NK-92 treated with Interleukin-12 subunit alpha and Interleukin-12 subunit beta, amount 100 ng/mL, for 24 hours (cell line): ENCODE results near the gene MARK2.
"Not testable (repeated sequence)": the region's sequence is repeated elsewhere in the genome, so short reads cannot be mapped to it uniquely, and the experiment has no call there.

Experiments used
- DNase-seq: peaks from one replicate; lab custom pipeline; 2025; lab: John Stamatoyannopoulos, UW

The MARK2 gene

DNA sequence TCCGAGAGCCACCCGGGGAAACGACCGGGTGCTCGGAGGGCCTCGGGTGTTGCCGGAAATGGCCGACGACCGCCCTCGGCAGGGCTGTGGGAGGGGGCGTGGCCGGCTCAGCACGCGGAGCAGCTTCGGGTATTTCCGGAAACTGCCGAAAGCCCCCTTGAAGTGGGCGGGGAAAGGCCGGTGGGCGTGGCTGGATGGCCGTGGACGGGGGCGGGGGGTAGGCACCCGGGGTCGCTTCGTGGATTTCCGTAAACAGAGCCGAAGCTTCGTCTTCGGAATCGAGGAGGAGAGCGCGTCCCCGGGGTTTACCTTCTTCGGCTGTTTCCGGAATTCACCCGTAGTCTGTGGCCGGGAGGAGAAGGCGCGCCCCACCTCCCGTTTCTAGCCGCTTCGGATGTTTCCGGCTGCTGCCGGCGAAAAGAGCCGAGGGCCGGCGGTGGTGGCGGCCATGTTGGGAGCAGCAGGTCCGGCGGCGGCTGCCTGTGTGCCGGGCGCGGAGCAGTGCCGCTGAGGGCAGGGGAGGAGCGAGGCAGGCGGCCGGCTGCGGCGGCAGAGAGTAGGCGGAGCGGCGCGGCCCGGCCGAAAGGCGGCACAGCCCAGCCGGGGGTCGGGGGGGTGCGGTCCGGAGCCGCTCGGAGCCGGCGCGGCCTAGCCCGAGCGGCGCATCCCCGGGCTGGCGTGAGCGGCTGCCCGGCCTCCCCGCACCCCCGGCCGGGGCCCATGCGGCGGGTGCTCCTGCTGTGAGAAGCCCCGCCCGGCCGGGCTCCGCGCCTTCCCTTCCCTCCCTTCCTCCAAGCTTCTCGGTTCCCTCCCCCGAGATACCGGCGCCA is at the start of gene MARK2:
Gene MARK2, plus strand, starts transcription at position 433 of the 830 bp plus-strand sequence. Its CDS starts 397 bp downstream, at position 830.
- peak; percentile 99 for DNase-seq

DNA sequence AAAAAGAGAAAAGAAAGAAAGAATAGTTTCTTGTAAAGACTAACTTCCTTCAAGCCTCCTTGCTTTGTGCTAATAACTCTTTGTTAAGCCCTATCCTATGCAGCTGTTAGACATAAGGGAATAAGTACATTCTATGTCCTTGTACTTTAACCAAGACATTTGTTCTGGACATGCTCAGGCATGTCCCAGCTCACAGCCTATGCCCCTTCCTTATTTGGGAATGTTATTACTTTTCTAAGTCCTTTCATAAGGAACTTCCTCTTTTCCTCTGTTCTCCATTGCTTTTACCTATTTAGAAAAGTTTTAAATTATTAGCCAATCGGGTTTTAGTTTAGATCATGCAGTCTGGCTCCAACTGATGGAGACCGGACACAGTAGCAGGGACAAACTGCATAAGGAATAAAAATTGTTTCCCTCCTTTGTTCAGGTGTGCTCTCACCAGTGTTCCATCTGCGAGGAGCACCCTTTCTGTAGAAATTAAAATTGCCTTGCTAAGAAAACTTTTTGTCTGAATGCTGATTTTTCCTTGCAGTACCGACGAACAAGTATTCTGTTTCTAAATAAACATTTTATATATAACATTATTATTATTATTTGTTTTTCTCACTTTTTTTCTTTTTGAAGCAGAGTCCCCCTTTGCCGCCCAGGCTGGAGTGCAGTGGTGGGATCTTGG is 47.3 kb upstream of the MARK2 start:
- DNase-seq: no peak

DNA sequence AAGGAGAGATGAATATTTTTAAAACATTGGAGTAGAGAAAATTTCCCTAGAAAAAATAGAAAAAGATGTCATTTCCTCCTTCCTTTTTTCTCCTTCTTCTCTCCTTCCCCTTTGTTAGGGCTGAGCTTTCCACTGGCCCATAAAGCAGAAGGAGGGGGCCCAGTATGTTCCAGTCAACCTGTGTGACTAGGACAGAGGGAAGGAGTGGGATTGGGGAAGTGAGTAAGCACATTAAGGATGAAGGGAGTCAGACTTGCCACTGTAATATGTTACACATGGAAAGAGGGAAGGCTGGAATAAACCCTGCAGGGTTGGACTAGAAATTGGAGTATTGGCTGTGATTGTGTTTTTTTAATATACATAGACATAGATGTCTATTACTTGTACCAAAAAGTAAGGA is 45.7 kb upstream of the MARK2 start:
- DNase-seq: no peak

DNA sequence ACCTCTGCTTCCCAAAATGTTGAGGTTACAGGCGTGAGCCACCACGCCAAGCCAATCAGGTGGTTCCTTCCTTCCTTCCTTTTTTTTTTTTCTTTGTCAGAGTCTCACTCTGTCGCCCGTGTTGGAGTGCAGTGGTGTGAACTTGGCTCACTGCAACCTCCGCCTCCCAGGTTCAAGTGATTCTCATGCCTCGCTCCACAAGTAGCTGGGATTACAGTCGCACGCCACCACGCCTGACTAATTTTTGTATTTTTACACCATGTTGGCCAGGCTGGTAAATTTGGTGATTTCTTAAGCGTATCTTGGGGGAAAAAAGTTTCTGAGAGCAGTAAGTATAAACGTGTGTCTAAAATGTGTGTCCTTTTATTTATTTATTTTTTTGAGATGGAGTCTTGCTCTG is 43.8 kb upstream of the MARK2 start:
- no peak for DNase-seq

DNA sequence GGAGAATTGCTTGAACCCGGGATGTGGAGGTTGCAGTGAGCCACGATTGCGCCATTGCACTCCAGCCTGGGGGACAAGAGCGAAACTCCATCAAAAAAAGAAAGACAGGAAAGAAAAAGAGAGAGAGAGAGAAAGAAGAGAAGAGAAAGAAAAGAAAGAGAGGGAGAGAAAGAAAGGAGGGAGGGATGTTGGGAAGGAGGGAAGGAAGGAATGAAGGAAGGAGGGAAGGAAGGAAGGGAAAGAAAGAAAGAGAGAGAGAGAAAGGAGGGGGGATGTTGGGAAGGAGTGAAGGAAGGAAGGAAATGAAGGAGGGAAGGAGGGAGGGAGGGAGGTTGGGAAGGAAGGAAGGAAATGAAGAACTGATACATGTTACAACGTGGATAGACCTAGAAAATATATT is 38.0 kb upstream of the MARK2 start:
- no peak for DNase-seq

DNA sequence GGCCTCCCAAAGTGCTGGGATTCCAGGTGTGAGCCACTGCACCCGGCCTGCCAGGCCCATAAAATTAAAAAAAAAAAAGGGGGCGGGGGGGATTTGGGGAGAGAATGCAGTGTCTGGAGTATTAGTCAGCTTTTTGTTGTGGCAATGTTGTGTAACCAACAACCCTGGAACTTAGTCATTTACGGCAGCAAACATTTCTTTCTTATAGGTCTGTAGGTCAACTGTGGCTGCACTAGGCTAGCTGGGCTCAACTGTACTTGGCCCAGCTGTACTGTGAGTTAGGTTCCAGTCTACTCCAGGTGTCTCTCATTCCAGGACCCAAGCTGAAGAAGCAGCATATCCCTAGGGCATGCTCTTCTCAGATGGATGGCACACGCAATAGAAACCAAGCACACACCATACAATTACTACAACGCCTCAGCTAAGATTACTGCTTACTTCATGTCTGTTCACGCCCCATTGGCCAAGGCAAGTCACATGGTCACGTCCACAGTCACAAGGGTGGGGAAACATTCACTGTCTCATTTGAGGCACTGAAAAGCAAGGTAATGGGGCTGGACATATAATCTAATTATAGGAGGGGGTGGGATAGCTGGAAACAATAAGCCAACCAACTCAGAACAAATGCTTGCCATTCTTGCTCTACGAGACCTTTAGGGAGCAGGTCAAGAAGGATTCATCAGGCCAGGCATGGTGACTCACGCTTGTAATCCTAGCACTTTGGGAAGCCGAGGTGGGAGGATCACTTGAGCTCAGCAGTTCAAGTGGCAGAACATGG is 36.1 kb upstream of the MARK2 start:
- no peak for DNase-seq

DNA sequence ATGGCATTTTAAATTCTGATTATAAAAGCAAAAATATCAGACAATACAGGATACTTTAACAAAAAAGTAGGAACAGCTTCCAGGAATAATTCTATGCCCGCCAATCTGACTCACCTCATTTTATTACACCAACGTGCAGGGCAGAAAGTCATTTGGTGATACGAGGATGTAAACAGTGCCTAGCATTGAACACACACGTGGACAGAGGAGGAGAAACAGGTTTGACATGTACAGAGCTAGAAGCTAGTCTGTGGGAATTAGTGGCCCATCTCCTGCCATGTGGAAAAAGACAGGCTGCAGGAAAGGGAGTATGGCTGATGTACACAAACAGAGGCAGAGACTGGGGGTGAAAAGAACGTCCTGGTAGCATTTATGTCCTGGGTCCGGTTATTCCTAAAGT is 34.7 kb upstream of the MARK2 start:
- DNase-seq: no peak

DNA sequence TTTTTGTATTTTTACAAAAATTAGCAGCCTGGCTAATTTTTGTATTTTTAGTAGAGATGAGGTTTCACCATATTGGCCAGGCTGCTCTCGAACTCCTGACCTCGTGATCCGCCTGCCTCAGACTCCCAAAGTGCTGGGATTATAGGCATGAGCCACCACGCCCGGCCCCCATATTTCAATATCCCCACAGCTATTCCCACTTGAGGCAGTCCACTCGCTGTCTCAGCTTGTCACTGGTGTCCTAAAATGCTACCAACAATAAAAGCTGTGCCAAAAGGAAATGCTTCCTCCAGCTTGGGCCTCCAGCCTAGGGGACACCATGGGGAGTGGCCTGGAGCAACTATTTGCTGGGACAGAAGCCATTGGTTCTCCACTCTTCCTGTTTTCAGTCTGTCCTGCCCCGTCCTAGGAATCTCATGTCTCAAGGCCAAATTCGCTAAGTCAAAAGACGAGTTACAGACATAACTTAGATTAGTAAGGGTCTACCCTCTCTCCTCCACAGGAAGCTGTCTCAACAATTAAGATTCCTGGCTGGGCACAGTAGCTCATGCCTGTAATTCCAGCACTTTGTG is 33.0 kb upstream of the MARK2 start:
- no peak for DNase-seq

DNA sequence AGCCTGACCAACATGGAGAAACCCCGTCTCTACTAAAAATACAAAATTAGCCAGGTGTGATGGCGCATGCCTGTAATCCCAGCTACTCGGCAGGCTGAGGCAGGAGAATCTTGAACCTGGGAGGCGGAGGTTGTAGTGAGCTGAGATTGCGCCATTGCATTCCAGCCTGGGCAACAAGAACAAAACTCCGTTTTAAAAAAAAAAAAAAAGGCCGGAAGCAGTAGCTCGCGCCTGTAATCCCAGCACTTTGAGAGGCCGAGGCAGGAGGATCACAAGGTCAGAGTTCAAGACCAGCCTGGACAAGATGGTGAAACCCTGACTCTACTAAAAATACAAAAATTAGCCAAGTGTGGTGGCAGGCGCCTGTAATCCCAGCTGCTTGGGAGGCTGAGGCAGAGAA is 28.5 kb upstream of the MARK2 start:
- not testable (repeated sequence) for DNase-seq

DNA sequence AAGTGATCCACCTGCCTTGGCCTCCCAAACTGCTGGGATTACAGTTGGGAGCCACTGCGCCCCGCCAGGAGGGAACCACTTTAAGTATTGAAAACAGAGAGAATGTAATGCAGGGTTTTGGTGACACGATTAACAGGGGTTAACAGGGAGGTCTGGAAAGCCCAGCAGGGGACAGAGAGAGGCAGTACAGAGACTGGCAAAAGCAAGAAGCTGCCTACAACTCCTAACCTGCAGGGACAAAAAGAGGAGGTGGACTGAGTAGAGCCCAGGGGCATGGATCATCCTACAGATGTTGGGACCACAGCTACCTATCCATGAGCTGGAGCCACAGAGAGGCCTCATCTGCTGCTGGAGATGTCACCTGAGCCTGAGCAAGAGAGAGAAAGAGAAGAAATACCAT is 27.4 kb upstream of the MARK2 start:
- no peak for DNase-seq

DNA sequence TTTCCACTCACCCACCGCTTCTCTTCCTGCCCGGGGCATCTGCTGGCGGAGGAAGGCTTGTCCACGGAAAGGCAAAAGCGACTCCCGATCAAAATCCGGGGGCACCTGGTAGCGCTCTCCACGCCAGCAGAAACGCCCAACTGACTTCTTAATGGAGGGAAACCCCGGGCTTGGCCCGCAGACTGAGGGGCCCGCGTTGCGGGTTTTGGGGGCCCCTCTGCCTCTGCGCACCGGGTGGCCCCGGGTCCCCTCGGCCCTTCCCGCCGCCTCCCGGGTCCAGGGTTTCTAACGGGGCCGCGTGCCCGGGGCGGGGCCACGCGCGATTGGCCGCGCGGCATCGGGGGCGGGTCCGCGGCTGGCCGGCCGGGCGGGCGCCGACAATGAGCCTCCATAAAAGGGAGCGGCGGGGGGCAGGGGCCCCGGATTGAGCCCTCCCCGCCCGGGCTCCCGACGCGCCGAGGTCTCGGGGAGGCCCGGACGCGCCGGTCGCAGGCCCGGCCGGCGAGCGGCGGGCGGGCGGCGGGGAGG is 25.8 kb upstream of the MARK2 start, which contains the start of gene SPINDOC:
Gene SPINDOC, plus strand, starts transcription at position 422 of the 528 bp plus-strand sequence. CDS start 231 bp downstream, outside the sequence.
- DNase-seq: peak; percentile 62

DNA sequence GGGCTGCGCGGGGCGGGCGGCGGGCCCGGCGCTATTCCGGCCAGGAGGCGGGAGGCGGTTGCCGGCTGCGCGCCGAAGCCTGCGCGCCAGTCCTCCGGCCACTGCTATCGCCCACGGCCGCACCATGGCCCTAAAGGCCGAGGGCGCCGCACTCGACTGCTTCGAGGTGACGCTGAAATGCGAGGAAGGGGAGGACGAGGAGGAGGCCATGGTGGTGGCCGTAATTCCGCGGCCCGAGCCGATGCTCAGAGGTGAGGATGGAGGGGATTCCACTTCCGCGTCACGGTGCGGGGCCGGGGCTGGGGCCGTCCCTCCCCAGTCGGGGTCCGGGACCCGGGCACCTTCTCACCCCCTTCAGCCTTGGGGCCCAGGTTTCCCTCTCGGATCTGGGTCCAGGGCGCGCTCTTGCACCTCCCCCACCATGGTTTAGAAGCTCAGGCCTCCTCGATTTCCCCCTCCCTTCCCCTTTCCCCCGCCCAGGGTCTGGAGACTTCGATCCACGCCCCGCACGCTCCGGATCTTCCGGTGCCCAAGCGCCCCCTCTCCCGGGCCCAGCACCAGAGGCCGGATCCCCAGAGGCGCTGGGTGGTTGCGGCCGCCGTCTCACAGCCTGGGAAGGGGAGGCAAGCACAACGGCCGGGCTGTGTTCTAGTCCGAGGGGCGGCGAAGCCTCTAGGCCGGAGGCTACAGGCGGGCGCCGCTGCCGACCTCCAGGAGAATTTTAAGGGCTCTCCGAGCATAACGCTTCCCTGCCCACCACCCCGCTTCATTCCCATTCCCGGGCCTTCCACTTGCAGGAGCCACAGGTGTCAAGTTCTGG is 25.1 kb upstream of the MARK2 start:
- DNase-seq: peak; percentile 46

DNA sequence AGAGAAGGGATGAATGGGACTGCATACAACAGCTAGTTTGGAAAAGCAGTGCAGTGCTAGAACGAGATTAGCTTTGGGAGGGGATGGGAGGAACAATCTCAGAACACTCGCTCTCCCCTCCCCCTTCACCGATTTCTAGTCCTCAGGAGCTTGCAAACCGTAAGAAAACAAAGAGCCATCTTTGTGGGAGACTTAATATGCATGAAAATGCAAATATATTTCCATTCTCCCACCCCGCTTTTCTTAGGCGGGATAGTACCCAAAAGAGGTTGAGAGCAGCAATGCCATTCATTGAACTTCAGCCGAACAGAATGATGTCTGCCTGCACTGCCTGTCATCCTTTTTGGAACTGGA is 24.6 kb upstream of the MARK2 start:
- no peak for DNase-seq

DNA sequence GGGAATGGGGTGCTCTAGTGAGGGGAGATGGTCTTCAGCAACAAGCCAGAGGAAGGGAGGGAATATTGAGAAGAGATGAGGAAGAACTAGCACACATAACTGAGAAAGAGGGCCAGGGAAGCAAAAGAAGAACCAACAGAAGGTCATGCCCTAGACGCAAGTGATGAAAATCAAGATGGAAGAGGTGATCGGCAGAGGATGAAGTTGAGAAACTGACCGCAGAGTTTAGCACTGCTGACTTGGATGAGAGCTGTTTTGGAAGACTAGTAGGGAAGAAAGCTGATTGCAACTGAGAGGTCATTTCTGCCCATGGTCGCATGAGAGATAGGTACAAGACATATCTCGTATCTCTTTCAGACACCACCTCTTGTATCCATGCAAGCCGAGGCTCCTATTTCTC is 22.7 kb upstream of the MARK2 start:
- no peak for DNase-seq

DNA sequence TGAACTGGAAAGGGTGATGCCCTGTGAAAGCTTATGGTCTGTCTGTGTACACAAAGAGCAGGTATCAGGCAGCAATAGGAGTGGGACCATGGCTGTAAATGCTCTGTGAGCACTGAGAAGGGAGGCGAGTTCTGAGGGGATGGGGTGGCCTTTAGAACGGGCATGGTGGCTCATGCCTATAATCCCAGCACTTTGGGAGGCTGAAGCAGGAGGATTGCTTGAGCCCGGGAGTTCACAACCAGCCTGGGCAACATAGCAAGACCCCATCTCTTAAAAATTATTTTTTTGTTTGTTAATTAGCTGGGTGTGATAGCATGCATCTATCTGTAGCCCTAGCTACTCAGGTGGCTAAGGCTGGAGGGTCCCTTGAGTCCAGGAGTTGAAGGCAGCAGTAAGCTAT is 22.2 kb upstream of the MARK2 start:
- DNase-seq: no peak

DNA sequence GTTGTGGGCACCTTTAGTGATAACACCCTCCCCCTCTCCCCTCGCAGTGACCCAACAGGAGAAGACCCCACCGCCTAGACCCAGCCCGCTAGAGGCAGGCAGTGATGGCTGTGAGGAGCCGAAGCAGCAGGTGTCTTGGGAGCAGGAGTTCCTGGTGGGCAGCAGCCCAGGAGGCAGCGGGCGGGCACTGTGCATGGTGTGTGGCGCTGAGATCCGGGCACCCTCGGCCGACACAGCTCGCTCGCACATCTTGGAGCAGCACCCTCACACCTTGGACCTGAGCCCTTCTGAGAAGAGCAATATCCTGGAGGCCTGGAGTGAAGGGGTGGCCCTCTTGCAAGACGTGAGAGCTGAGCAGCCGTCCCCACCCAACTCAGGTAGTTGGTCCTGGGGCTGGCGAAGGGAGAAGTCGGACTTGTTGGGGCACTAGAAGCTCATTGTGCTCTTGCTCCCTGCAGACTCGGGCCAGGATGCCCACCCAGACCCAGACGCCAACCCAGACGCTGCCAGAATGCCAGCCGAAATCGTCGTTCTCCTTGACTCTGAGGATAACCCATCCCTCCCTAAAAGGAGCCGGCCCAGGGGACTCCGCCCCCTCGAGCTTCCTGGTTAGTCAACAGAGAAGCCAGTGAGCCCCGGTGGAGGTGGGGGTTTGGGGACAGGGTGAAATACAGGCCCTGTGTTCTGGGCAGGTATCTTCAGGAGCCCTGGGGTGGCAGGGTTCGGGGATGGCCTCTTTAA is 21.0 kb upstream of the MARK2 start:
- no peak for DNase-seq

DNA sequence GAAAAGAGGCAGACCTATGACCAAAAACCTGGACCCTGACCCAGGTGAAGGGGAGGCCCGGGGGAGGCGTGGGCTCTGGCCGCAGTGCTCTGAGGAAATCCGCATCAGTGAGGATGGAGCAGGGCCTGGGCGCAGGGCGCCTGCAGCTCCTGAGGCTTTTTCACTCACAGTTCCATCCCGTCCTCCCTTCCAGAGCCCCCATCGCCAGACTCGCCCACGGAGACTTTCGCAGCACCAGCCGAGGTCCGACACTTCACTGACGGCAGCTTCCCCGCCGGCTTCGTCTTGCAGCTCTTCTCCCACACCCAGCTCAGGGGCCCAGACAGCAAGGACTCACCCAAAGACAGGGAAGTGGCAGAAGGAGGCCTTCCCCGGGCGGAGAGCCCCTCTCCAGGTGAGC is 20.3 kb upstream of the MARK2 start:
- no peak for DNase-seq

DNA sequence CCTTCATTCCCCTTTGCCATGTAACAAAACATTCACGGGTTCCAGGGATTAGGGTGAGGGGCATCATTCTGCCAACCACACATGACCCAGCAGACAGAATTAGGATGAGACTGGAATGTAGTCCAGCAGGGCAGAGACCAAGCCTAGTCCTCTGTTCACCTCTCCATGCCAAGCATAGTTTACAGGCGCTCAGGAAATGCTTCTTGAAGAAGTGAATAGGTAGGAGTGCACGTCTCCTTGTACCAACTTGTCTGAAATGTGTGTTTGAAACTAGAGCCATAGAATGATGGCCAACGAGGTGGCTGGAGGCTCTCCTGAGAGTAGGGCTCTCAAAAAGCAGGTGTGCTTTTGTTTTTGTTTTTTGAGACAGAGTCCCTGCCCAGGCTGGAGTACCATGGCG is 17.5 kb upstream of the MARK2 start:
- no peak for DNase-seq

DNA sequence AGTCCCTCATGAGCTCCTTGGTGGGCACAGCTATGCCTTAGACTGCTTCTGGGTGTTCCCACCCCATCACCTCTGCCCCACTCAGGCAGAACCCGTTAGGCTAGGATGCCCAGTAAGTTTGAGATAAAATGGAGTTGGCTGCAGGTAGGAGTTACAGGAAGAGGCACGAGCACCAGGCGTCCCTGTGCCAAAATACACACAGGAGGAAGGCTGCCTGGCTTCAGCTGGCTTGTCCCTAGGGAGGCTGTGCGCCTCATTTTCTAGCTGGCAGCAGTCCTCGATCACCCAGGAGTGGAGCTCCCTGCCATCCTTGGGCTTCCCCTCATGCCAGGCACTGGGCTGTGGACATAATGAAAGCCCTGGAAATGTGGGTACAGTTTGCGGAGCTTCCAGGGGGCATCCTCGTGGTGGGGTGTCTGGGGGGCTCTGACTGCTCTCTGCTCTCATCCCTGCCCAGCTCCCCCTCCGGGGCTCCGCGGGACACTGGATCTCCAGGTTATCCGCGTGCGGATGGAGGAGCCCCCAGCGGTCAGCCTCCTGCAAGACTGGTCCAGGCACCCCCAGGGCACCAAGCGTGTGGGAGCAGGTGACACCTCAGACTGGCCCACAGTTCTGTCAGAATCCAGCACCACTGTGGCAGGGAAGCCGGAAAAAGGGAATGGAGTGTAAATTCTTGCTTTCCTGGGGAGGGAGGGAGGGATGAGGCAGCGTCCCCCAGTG is 12.3 kb upstream of the MARK2 start:
- DNase-seq: no peak
